Sigmoid colon (tissue), 7 donors: Measurements from ENCODE around the gene UTS2B. TPM values are rescaled to one million over a fixed set of nuclear protein-coding genes. Genes with fewer than 3 reads are reported as not detected.

Experiments
- DNase-seq: peaks from one replicate; pipeline ENCODE4 v3.0.0-alpha.2; 2019
- H3K27ac ChIP-seq, 4 donors: fragments of 200-600 bp; sonication (generic); one replicate each; pipeline ENCODE4 v1.5.1; 2016 to 2019; ENCODE audit warnings: mild to moderate bottlenecking in 1 of 4
- H3K27me3 ChIP-seq, 3 donors: fragments of 200-600 bp; sonication (generic); one replicate each; pipeline ENCODE4 v1.5.1; 2019; ENCODE audit warnings: mild to moderate bottlenecking in 1 of 3
- H3K36me3 ChIP-seq, 4 donors: fragments of 200-600 bp; sonication (generic); one replicate each; pipeline ENCODE4 v1.5.1; 2016 to 2019
- H3K4me1 ChIP-seq, 4 donors: fragments of 200-600 bp; sonication (generic); one replicate each; pipeline ENCODE4 v1.5.1; 2017 to 2019
- H3K4me3 ChIP-seq, 4 donors: fragments of 200-600 bp; sonication (generic); one replicate each; pipeline ENCODE4 v1.5.1; 2017 to 2019; ENCODE audit warnings: mild to moderate bottlenecking in 2 of 4, moderate library complexity in 1 of 4
- H3K9me3 ChIP-seq, 4 donors: fragments of 200-600 bp in 3 of 4; sonication (generic) in 3 of 4; one replicate each; pipeline versions ENCODE4 v1.5.1 to v1.6.1; 2013 to 2019
- EP300 ChIP-seq, 4 donors: sonication (generic); formaldehyde crosslinking; IDR thresholded peaks; one replicate each; pipeline ENCODE4 v1.6.1; 2017; ENCODE audit warnings: antibody characterized with exemption in 4 of 4
- POLR2A ChIP-seq, 2 donors: fragments of 450-650 bp; IDR thresholded peaks; one replicate each; pipeline ENCODE4 v1.6.1; 2016; ENCODE audit warnings: antibody characterized with exemption in 2 of 2, mild to moderate bottlenecking in 2 of 2, moderate library complexity in 2 of 2
- POLR2AphosphoS5 ChIP-seq, 4 donors: sonication (generic); formaldehyde crosslinking; IDR thresholded peaks; one replicate each; pipeline ENCODE4 v1.6.1; 2017; ENCODE audit warnings: antibody characterized with exemption in 4 of 4
- WGBS, 2 donors: extraction: QIAGEN DNeasy Blood & Tissue Kit; methylation state at CpG; one replicate each; pipeline ENCODE4 v1.1.7; 2013; 5-methylcytosine and 5-hydroxymethylcytosine counted together
- intact Hi-C: fragments of 100-400 bp; cut with DNase I; formaldehyde crosslinking; loops from one replicate; pipeline ENCODE4 v1.15.1; 2023
- polyA plus RNA-seq, 3 donors: library from polyadenylated mRNA; stranded (reverse); fragments of 200-250 nt; gene quantifications; one replicate each; pipeline ENCODE4 v1.2.3, GENCODE V29; 2013
- total RNA-seq, 4 donors: library from RNA; depleted of rRNA; stranded (reverse); fragments of >200 nt; gene quantifications; one replicate each; pipeline ENCODE4 v1.1.0, GENCODE V29; 2016
- TF ChIP-seq, protein P1 (sequence below), 4 experiments: fragments of 450-650 bp in 3 of 4; fragments of 200-600 bp in 1 of 4; IDR thresholded peaks; one replicate each; pipeline ENCODE4 v1.5.1; 2016 to 2019; ENCODE audit warnings: antibody characterized with exemption in 4 of 4, mild to moderate bottlenecking in 3 of 4, moderate library complexity in 2 of 4
- donor health status: healthy with polysubstance abuse.
- donor health status: Bipolar disorder and iron deficiency.
- donor health status: healthy.

UTS2B gene
- total and polyA plus RNA-seq, 7 donors, result 0.17 to 0.71 (median 0.28) TPM; not detected in 4

DNA sequence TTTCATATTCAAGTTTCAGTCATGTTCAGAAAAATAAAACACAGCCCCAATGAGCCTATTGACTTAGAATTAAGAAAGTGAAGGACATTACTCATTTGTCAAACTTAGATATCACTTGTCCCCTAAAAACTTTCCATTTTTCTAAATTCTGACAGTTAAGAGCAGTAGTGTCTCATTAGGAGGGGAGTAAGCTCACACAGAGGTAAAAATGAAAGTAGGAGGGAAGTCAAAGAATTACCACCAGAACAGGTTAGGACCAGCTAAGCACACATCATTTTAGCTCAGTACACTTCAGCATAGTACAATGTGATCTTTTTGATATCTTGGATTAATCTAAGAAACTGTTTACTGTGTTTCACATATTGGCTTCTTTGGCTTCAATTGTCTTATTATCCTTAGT lies 67.0 kb downstream of the UTS2B start:
- H3K4me3 ChIP-seq, result no peak overlapping the region
- H3K9me3 ChIP-seq, result no peaks in the 10 kb centered on the region
- TF ChIP-seq POLR2A (IDR thresholded peaks at IDR 0.05) (no peak), POLR2AphosphoS5 (IDR thresholded peaks at IDR 0.05) (no peak), EP300 (IDR thresholded peaks at IDR 0.05) (no peak)
- TF ChIP-seq, protein P1, sequence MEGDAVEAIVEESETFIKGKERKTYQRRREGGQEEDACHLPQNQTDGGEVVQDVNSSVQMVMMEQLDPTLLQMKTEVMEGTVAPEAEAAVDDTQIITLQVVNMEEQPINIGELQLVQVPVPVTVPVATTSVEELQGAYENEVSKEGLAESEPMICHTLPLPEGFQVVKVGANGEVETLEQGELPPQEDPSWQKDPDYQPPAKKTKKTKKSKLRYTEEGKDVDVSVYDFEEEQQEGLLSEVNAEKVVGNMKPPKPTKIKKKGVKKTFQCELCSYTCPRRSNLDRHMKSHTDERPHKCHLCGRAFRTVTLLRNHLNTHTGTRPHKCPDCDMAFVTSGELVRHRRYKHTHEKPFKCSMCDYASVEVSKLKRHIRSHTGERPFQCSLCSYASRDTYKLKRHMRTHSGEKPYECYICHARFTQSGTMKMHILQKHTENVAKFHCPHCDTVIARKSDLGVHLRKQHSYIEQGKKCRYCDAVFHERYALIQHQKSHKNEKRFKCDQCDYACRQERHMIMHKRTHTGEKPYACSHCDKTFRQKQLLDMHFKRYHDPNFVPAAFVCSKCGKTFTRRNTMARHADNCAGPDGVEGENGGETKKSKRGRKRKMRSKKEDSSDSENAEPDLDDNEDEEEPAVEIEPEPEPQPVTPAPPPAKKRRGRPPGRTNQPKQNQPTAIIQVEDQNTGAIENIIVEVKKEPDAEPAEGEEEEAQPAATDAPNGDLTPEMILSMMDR (IDR thresholded peaks at IDR 0.05), result no peak
- H3K27ac ChIP-seq, result no peak overlapping the region
- no peaks in the 10 kb centered on the region for H3K27me3 ChIP-seq
- no peak for DNase-seq
- H3K36me3 ChIP-seq, result no peaks in the 10 kb centered on the region
- intact Hi-C loops, result no loop called here
- H3K4me1 ChIP-seq, result no peaks in the 10 kb centered on the region

DNA sequence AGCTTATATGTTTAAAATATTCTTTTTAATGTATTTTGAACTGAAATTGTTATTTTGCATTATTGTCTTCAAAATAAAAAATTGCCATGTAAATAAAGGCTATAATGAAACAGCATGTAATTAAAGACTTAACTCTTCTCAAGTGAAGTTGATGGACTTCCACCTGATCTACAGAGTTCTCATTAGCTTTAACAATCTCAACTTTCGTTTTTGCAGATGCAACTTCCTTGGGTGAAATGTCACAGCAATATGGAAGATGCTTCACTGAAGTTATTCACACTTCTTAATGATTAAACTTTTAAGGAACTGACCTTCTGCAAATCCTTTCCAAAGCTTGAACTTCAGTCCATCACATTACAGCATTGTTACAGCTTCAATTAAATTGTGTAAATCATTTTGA lies 67.7 kb downstream of the UTS2B start:
- WGBS, 2 donors, result 62 to 64% methylated on average over 1 of the region's 1 CpG
- TF ChIP-seq POLR2A (IDR thresholded peaks at IDR 0.05) (no peak), POLR2AphosphoS5 (IDR thresholded peaks at IDR 0.05) (no peak), EP300 (IDR thresholded peaks at IDR 0.05) (no peak)
- TF ChIP-seq, protein P1 (IDR thresholded peaks at IDR 0.05), result no peak
- Histone ChIP-seq H3K4me3 (no peak overlapping the region), H3K36me3 (no peaks in the 10 kb centered on the region), H3K27me3 (no peaks in the 10 kb centered on the region), H3K27ac (no peak overlapping the region), H3K9me3 (no peaks in the 10 kb centered on the region), H3K4me1 (no peaks in the 10 kb centered on the region)
- no peak for DNase-seq
- intact Hi-C loops, result no loop called here

DNA sequence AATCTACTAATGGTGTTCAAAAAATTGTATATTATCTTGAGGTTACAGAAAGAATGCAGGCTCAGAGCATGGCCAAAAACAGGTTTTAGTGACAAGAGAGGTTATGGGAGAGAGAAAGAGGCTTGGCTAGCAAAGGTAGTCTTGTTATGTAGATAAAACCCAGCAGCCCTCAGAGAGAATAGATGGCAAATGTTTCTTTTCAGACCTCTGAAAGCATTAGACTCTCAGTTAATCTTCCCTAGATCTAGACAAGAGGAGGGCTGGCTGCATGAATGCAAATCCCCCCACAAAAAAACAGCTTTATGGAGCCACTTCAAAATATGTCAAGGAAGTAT lies 69.1 kb downstream of the UTS2B start:
- Histone ChIP-seq H3K27me3 (no peaks in the 10 kb centered on the region), H3K9me3 (no peaks in the 10 kb centered on the region), H3K36me3 (no peaks in the 10 kb centered on the region), H3K27ac (no peak overlapping the region), H3K4me3 (no peak overlapping the region), H3K4me1 (no peaks in the 10 kb centered on the region)
- TF ChIP-seq EP300 (IDR thresholded peaks at IDR 0.05) (no peak), POLR2AphosphoS5 (IDR thresholded peaks at IDR 0.05) (no peak), POLR2A (IDR thresholded peaks at IDR 0.05) (no peak)
- TF ChIP-seq, protein P1 (IDR thresholded peaks at IDR 0.05), result no peak
- intact Hi-C loops, result no loop called here
- DNase-seq, result no peak

DNA sequence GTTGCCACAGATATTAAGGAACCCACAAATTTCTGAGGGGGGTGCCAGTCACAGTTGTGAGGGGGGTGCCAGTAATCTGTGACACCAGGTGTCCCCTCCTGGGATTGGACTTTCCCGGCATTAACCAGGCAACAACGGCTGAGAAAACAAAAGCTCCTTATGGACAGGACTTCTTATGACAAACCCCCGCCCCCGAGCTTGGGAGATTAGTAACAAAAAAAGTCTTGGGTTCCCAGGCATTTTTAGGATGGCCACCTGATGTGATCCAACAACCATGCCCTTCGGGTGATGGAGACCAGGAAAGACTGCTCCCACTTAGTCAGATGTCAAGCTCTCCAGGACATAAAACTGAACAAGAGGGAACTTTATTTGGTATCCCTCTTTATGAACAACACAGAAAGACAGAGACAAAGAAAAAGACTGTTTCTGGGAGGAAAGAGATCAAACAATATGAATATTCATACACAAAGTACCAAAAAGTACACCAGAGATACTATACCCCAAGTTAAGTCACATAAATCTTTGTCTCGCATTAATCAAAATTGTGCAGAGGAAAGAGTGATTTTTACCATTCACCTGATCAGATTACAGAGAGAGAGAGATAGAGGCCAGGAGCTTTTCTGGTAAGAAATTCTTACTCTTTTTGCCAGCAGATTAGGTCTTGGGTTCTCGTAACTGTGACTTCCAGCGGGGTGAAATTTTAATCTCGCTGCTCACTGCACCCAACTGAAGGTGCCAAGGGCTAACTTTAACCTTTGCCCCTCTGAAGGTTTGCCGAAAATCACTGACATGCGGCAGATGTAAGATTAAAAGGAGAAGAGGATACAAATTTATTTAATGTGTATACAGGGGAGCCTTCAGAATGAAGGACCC lies 69.7 kb downstream of the UTS2B start:
- no peak for DNase-seq
- Histone ChIP-seq H3K4me1 (no peaks in the 10 kb centered on the region), H3K4me3 (no peak overlapping the region), H3K9me3 (no peaks in the 10 kb centered on the region), H3K27ac (no peak overlapping the region), H3K27me3 (no peaks in the 10 kb centered on the region), H3K36me3 (no peaks in the 10 kb centered on the region)
- 83 to 89% methylated on average over 11 of the region's 11 CpGs for WGBS, 2 donors
- intact Hi-C loops, result no loop called here
- TF ChIP-seq, protein P1 (IDR thresholded peaks at IDR 0.05), result no peak
- TF ChIP-seq EP300 (IDR thresholded peaks at IDR 0.05) (no peak), POLR2AphosphoS5 (IDR thresholded peaks at IDR 0.05) (no peak), POLR2A (IDR thresholded peaks at IDR 0.05) (no peak)

DNA sequence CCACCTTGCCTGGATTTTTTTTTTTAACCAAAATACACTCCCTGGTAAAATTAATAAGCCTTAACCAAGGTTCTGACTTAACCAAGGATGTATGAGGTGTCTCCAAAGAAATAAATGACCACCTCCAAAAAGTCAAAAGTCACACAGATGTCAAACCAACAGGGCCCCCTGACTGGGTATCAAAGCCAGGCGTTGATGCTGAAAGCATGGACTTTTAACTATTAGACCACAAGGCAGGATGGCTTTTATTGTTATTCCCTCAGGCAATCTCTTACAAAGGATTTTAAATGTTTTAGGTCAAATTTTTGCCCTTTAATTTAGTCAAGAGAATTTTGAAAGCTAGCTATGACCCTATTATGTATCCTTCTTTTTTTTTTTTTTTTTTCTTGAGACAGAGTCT lies 70.8 kb downstream of the UTS2B start:
- peaks cover 0 to 7% (median 0%) of the 10 kb centered on the region in 4 donors for H3K4me1 ChIP-seq
- H3K4me3 ChIP-seq, result no peak overlapping the region
- intact Hi-C loops, result no loop called here
- H3K9me3 ChIP-seq, result no peaks in the 10 kb centered on the region
- 0 to 85% methylated on average over 1 of the region's 1 CpG for WGBS, 2 donors
- H3K27me3 ChIP-seq, result no peaks in the 10 kb centered on the region
- H3K36me3 ChIP-seq, result no peaks in the 10 kb centered on the region
- TF ChIP-seq, protein P1 (IDR thresholded peaks at IDR 0.05), result no peak
- TF ChIP-seq POLR2AphosphoS5 (IDR thresholded peaks at IDR 0.05), result no peak
- no peak for TF ChIP-seq POLR2A (IDR thresholded peaks at IDR 0.05)
- no peak for TF ChIP-seq EP300 (IDR thresholded peaks at IDR 0.05)
- DNase-seq, result no peak
- H3K27ac ChIP-seq, result no peak overlapping the region
